B cell (primary cell): Measurements from ENCODE around the gene ZNF555. TPM values are rescaled to one million over a fixed set of nuclear protein-coding genes. Genes with fewer than 3 reads are reported as not detected.

Experiments used
- ATAC-seq: fragments of 200-7000 bp; cut with Tn5 transposase; one replicate; pipeline ENCODE4 v1.10.0; 2021; ENCODE audit warnings: low read depth, mild to moderate bottlenecking, moderate number of reproducible peaks, moderate library complexity
- CTCF ChIA-PET: fragments of 350-600 bp; sonication (Branson Sonifier 250); formaldehyde crosslinking; loops from one replicate; lab custom pipeline; 2021; ENCODE audit warnings: antibody characterized with exemption, inconsistent platforms; lab: Charles Lee
- POLR2A ChIA-PET: fragments of 350-600 bp; sonication (Branson Sonifier 250); formaldehyde crosslinking; loops from one replicate; lab custom pipeline; 2021; ENCODE audit warnings: antibody characterized with exemption; lab: Charles Lee
- DNase-seq: peaks from one replicate; pipeline ENCODE4 v3.0.0; 2013
- H2AFZ ChIP-seq: 2 replicates; pipeline ENCODE4 v1.6.1; 2012; ENCODE audit warnings: mild to moderate bottlenecking, low read depth, low read length; ENCODE audit not compliant: insufficient read depth, poor library complexity, severe bottlenecking
- H3K27ac ChIP-seq, 2 donors: 1 replicate in 1 of 2; 2 replicates in 1 of 2; pipeline ENCODE4 v1.5.1; 2012 to 2013; ENCODE audit warnings: low read length in 2 of 2, mild to moderate bottlenecking in 2 of 2, moderate library complexity in 1 of 2
- H3K27me3 ChIP-seq, 4 experiments: fragments of 200-600 bp in 1 of 4; sonication (generic) in 1 of 4; replicated peaks in 1 of 4; 1 replicate in 2 of 4; 2 replicates in 2 of 4; pipeline versions ENCODE4 v1.6.1 to v1.7.0; 2013 to 2016; ENCODE audit warnings: low read length in 3 of 4, mild to moderate bottlenecking in 2 of 4, mixed read lengths in 1 of 4, moderate library complexity in 1 of 4; ENCODE audit not compliant: insufficient read depth in 4 of 4, control insufficient read depth in 3 of 4; ENCODE audit errors: control extremely low read depth in 1 of 4
- H3K36me3 ChIP-seq, 2 experiments: replicated peaks in 1 of 2; 1 replicate in 1 of 2; 2 replicates in 1 of 2; pipeline versions ENCODE4 v1.6.1 to v1.7.1; 2013; ENCODE audit warnings: low read length in 1 of 2; ENCODE audit not compliant: insufficient read depth in 2 of 2, control insufficient read depth in 1 of 2; ENCODE audit errors: control extremely low read depth in 1 of 2, extremely low read depth in 1 of 2
- H3K4me1 ChIP-seq, 2 donors: fragments of 200-600 bp in 1 of 2; sonication (generic) in 1 of 2; 1 replicate in 1 of 2; 2 replicates in 1 of 2; pipeline versions ENCODE4 v1.5.1 to v1.6.1; 2013 to 2017; ENCODE audit warnings: low read length in 2 of 2; ENCODE audit not compliant: control insufficient read depth in 2 of 2, insufficient read depth in 2 of 2
- H3K4me2 ChIP-seq: replicated peaks from 2 replicates; pipeline ENCODE3; 2012; ENCODE audit warnings: mild to moderate bottlenecking, low read depth, low read length; ENCODE audit not compliant: poor library complexity, severe bottlenecking
- H3K4me3 ChIP-seq, 5 experiments: fragments of 200-600 bp in 1 of 5; sonication (generic) in 1 of 5; 1 replicate in 3 of 5; 2 replicates in 2 of 5; pipeline versions ENCODE4 v1.5.1 to v1.7.0; 2011 to 2016; ENCODE audit warnings: low read length in 4 of 5, mild to moderate bottlenecking in 4 of 5, low read depth in 2 of 5, control low read depth in 1 of 5, moderate library complexity in 1 of 5; ENCODE audit not compliant: insufficient read depth in 1 of 5; ENCODE audit errors: control extremely low read depth in 1 of 5, extremely low read depth in 1 of 5
- H3K79me2 ChIP-seq: fragments of 200-600 bp; sonication (generic); one replicate; pipeline ENCODE4 v1.6.0; 2016; ENCODE audit warnings: low read length; ENCODE audit not compliant: control insufficient read depth, insufficient read depth
- H3K9ac ChIP-seq: fragments of 200-600 bp; sonication (generic); 2 replicates; pipeline ENCODE4 v1.6.1; 2017; ENCODE audit warnings: mild to moderate bottlenecking, low read length, moderate library complexity
- H3K9me3 ChIP-seq, 3 donors: one replicate each; pipeline versions ENCODE4 v1.6.1 to v1.7.1; 2013; ENCODE audit warnings: low read length in 2 of 3; ENCODE audit not compliant: control insufficient read depth in 2 of 3, insufficient read depth in 1 of 3; ENCODE audit errors: control extremely low read depth in 1 of 3
- H4K20me1 ChIP-seq: 2 replicates; pipeline ENCODE4 v1.6.0; 2012; ENCODE audit warnings: mild to moderate bottlenecking, low read length; ENCODE audit not compliant: insufficient read depth, control insufficient read depth, poor library complexity, severe bottlenecking
- H3K27ac Mint-ChIP-seq: one replicate; pipeline ENCODE4 v1.8.0; 2021; ENCODE audit warnings: mixed read lengths
- H3K27me3 Mint-ChIP-seq: one replicate; pipeline ENCODE4 v1.8.0; 2021; ENCODE audit warnings: mixed read lengths
- H3K4me1 Mint-ChIP-seq: one replicate; pipeline ENCODE4 v1.8.0; 2021; ENCODE audit warnings: mixed read lengths
- H3K4me3 Mint-ChIP-seq: one replicate; pipeline ENCODE4 v1.8.0; 2021; ENCODE audit warnings: mixed read lengths
- H3K9me3 Mint-ChIP-seq: one replicate; pipeline ENCODE4 v1.8.0; 2022; ENCODE audit warnings: mixed read lengths; ENCODE audit not compliant: insufficient read depth
- EZH2 ChIP-seq: IDR thresholded peaks from 2 replicates; pipeline ENCODE4 v1.6.1; 2012; ENCODE audit warnings: borderline replicate concordance, low read depth, mild to moderate bottlenecking, moderate library complexity, low read length; ENCODE audit not compliant: insufficient read depth, poor library complexity, severe bottlenecking
- WGBS: methylation state at CpG from one replicate; pipeline ENCODE4 v1.1.5; 2013; ENCODE audit warnings: missing lambda C conversion rate; ENCODE audit not compliant: insufficient coverage; 5-methylcytosine and 5-hydroxymethylcytosine counted together
- intact Hi-C: fragments of 100-400 bp; cut with micrococcal nuclease; formaldehyde crosslinking; loops from one replicate; pipeline ENCODE4 v1.10.0; 2022
- polyA plus RNA-seq: library from polyadenylated mRNA; depleted of rRNA; stranded (reverse); fragments of >200 nt; gene quantifications from 2 replicates; pipeline ENCODE4 v1.2.3, GENCODE V29; 2012
- total RNA-seq, 2 donors: library from RNA; stranded (reverse); fragments of 120-200 nt in 1 of 2; gene quantifications; 1 replicate in 1 of 2; 2 replicates in 1 of 2; pipeline versions ENCODE4 v1.2.3 to v1.2.4, GENCODE V29; 2013 to 2022
- TF ChIP-seq, protein P1 (sequence below): fragments of 200-600 bp; IDR thresholded peaks from one replicate; pipeline ENCODE4 v1.8.0; 2022; ENCODE audit warnings: antibody characterized with exemption, mild to moderate bottlenecking

ZNF555 gene
- total and polyA plus RNA-seq, 2 donors (not counting 1 experiment from before 2014, with no cell fraction given), result 1.8 to 7.4 TPM

DNA sequence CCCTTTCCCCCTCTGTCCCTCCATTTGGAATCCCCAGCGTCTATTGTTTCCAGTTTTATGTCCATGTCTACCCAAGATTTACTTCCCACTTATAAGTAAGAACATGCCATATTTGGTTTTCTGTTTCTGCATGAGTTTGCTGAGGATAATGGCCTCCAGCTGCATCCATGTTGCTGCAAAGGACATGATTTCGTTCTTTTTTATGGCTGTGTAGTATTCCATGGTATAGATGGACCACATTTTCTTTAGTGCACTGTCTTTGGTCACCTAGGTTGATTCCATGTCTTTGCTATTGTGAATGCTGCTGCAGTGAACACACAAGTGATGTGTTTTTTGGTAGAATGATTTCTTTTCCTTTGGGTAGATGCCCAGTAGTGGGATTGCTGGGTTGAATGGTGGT is 3.8 kb downstream of the ZNF555 start:
- H3K27me3 ChIP-seq, result no peaks in the 10 kb centered on the region
- CTCF ChIA-PET, result no interaction called here
- H4K20me1 ChIP-seq, result no peaks in the 10 kb centered on the region
- Mint-ChIP-seq H3K4me1 (peaks cover 28% of the 10 kb centered on the region), H3K27me3 (no peaks in the 10 kb centered on the region), H3K9me3 (no peaks in the 10 kb centered on the region), H3K4me3 (no peak overlapping the region), H3K27ac (no peak overlapping the region)
- TF ChIP-seq, protein P1, sequence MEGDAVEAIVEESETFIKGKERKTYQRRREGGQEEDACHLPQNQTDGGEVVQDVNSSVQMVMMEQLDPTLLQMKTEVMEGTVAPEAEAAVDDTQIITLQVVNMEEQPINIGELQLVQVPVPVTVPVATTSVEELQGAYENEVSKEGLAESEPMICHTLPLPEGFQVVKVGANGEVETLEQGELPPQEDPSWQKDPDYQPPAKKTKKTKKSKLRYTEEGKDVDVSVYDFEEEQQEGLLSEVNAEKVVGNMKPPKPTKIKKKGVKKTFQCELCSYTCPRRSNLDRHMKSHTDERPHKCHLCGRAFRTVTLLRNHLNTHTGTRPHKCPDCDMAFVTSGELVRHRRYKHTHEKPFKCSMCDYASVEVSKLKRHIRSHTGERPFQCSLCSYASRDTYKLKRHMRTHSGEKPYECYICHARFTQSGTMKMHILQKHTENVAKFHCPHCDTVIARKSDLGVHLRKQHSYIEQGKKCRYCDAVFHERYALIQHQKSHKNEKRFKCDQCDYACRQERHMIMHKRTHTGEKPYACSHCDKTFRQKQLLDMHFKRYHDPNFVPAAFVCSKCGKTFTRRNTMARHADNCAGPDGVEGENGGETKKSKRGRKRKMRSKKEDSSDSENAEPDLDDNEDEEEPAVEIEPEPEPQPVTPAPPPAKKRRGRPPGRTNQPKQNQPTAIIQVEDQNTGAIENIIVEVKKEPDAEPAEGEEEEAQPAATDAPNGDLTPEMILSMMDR, result no peak
- TF ChIP-seq EZH2, result no peak
- peaks cover 4 to 16% (median 4%) of the 10 kb centered on the region in 3 donors for H3K9me3 ChIP-seq
- DNase-seq (no peak), ATAC-seq (no peak)
- H3K27ac ChIP-seq, result no peak overlapping the region
- peaks cover 47% of the 10 kb centered on the region for H3K79me2 ChIP-seq
- WGBS, result 100% methylated on average over 1 of the region's 2 CpGs
- H3K4me2 ChIP-seq, result no peak overlapping the region
- peaks cover 12 to 17% of the 10 kb centered on the region in 2 donors for H3K4me1 ChIP-seq
- H3K4me3 ChIP-seq, result no peak overlapping the region
- intact Hi-C loops, result no loop called here
- H3K36me3 ChIP-seq, result peaks cover 0 to 3% of the 10 kb centered on the region in 2 experiments
- H2AFZ ChIP-seq, result no peak overlapping the region
- no peak overlapping the region for H3K9ac ChIP-seq
- POLR2A ChIA-PET, result no interaction called here

GRCh38 chr19:2846180-2846894 is 5.1 kb downstream of the ZNF555 start:
- Mint-ChIP-seq H3K27ac (no peak overlapping the region), H3K4me1 (peaks cover 26% of the 10 kb centered on the region), H3K27me3 (no peaks in the 10 kb centered on the region), H3K9me3 (no peaks in the 10 kb centered on the region), H3K4me3 (no peak overlapping the region)
- ChIA-PET CTCF (no interaction called here), POLR2A (no interaction called here)
- peaks cover 11 to 15% of the 10 kb centered on the region in 2 donors for H3K4me1 ChIP-seq
- no peak overlapping the region for H3K9ac ChIP-seq
- H3K79me2 ChIP-seq, result peaks cover 47% of the 10 kb centered on the region
- TF ChIP-seq, protein P1, result no peak
- no peak for TF ChIP-seq EZH2
- no peak overlapping the region for H3K4me2 ChIP-seq
- peaks cover 7 to 15% (median 7%) of the 10 kb centered on the region in 3 donors for H3K9me3 ChIP-seq
- H3K4me3 ChIP-seq, result no peak overlapping the region
- intact Hi-C loops, result no loop called here
- H2AFZ ChIP-seq, result no peak overlapping the region
- H3K27ac ChIP-seq, result no peak overlapping the region
- H3K27me3 ChIP-seq, result no peaks in the 10 kb centered on the region
- no peaks in the 10 kb centered on the region for H4K20me1 ChIP-seq
- 97% methylated on average over 10 of the region's 13 CpGs for WGBS
- DNase-seq, result no peak
- no peak for ATAC-seq
- peaks cover 5 to 6% of the 10 kb centered on the region in 2 experiments for H3K36me3 ChIP-seq
